ENCODE measurements around the gene GCH1.

The GCH1 gene

DNA sequence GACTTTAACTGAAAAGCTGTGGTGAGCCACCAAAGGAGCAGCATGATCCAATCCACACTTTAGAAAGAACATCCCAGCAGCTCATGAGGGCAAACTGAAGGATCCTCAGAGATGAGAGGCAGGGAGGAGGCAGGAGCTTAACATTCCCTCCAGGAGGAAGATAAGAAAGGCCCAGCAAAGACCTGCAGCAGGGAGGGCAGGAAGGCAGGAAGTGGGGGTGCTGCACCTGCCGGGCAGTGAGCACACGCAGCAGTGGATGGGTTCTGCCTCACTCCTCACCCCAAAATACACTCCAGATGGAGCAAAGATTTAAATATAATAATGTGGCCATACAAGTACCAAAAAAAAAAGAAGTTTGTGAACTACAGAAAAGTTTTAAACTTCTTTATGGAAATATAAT, 48.4 kb downstream of the GCH1 start:
- TF ChIP-seq, protein P1, sequence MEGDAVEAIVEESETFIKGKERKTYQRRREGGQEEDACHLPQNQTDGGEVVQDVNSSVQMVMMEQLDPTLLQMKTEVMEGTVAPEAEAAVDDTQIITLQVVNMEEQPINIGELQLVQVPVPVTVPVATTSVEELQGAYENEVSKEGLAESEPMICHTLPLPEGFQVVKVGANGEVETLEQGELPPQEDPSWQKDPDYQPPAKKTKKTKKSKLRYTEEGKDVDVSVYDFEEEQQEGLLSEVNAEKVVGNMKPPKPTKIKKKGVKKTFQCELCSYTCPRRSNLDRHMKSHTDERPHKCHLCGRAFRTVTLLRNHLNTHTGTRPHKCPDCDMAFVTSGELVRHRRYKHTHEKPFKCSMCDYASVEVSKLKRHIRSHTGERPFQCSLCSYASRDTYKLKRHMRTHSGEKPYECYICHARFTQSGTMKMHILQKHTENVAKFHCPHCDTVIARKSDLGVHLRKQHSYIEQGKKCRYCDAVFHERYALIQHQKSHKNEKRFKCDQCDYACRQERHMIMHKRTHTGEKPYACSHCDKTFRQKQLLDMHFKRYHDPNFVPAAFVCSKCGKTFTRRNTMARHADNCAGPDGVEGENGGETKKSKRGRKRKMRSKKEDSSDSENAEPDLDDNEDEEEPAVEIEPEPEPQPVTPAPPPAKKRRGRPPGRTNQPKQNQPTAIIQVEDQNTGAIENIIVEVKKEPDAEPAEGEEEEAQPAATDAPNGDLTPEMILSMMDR (IDR thresholded peaks at IDR 0.05; ENCODE audit: poor library complexity, severe bottlenecking), result no peak
- no peaks in the 10 kb centered on the region for H3K4me1 ChIP-seq (ENCODE audit: insufficient read depth, poor library complexity, severe bottlenecking)
- H3K27ac ChIP-seq (ENCODE audit: poor library complexity, severe bottlenecking), result no peak overlapping the region

DNA sequence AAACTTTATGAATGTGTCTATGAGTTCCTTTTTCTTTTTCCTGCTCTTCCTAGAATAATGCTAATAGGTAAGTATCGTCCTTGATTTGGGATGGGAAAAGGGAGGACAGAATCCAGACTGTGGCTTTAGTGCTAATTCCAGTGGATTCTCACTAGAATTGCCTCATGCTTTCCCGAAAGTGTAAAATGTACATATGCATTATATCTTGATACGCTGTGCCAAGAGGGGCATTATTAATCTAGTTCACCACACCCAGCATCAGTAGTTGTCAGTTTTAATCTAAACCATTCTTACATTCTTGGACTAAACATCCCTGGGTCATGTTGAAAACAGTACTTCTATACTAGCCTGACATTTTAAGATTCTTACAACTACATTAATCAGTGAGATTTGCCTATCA, 49.3 kb downstream of the GCH1 start:
- no peaks in the 10 kb centered on the region for H3K9me3 ChIP-seq (ENCODE audit: severe bottlenecking)

More for the DNA sequence above, 48.4 kb downstream of the GCH1 start:
- Histone ChIP-seq H3K27me3 (ENCODE audit: insufficient read depth, poor library complexity, severe bottlenecking) (no peaks in the 10 kb centered on the region), H3K9me3 (ENCODE audit: severe bottlenecking) (no peaks in the 10 kb centered on the region), H3K36me3 (ENCODE audit: low read depth) (no peaks in the 10 kb centered on the region), H3K4me3 (ENCODE audit: severe bottlenecking) (no peak overlapping the region)
- DNase-seq (ENCODE audit: low spot score) (no peak), ATAC-seq (ENCODE audit: low read depth) (no peak)

DNA sequence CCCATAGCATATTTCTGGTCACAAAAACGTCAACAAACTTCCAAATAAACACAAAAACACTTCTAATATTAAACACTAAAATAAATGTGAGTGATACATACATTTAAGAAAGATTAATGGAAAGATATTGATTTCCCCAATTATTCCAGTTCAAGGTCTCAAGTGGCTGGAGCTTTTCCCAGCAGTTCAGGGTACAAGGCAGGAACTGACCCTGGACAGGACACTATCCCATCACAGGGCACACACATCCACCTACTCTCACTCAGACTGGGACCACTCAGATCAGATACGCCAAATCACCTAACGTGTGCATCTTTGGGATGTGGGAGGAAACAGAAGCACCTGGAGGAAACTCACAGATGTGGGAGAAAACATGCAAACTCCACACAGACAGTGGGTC, 50.4 kb downstream of the GCH1 start:
- Histone ChIP-seq H3K9me3 (ENCODE audit: severe bottlenecking) (no peaks in the 10 kb centered on the region), H3K4me3 (ENCODE audit: severe bottlenecking) (no peak overlapping the region), H3K36me3 (ENCODE audit: low read depth) (no peaks in the 10 kb centered on the region), H3K27me3 (ENCODE audit: insufficient read depth, poor library complexity, severe bottlenecking) (no peaks in the 10 kb centered on the region), H3K27ac (ENCODE audit: poor library complexity, severe bottlenecking) (no peak overlapping the region), H3K4me1 (ENCODE audit: insufficient read depth, poor library complexity, severe bottlenecking) (no peaks in the 10 kb centered on the region)
- no peak for DNase-seq (ENCODE audit: low spot score)
- TF ChIP-seq, protein P1 (IDR thresholded peaks at IDR 0.05; ENCODE audit: poor library complexity, severe bottlenecking), result no peak
- no peak for ATAC-seq (ENCODE audit: low read depth)

More for the DNA sequence above, 49.3 kb downstream of the GCH1 start:
- Histone ChIP-seq H3K4me3 (ENCODE audit: severe bottlenecking) (no peak overlapping the region), H3K27ac (ENCODE audit: poor library complexity, severe bottlenecking) (no peak overlapping the region), H3K36me3 (ENCODE audit: low read depth) (no peaks in the 10 kb centered on the region), H3K27me3 (ENCODE audit: insufficient read depth, poor library complexity, severe bottlenecking) (no peaks in the 10 kb centered on the region), H3K4me1 (ENCODE audit: insufficient read depth, poor library complexity, severe bottlenecking) (no peaks in the 10 kb centered on the region)
- TF ChIP-seq, protein P1 (IDR thresholded peaks at IDR 0.05; ENCODE audit: poor library complexity, severe bottlenecking), result no peak
- ATAC-seq (ENCODE audit: low read depth), result no peak
- no peak for DNase-seq (ENCODE audit: low spot score)

DNA sequence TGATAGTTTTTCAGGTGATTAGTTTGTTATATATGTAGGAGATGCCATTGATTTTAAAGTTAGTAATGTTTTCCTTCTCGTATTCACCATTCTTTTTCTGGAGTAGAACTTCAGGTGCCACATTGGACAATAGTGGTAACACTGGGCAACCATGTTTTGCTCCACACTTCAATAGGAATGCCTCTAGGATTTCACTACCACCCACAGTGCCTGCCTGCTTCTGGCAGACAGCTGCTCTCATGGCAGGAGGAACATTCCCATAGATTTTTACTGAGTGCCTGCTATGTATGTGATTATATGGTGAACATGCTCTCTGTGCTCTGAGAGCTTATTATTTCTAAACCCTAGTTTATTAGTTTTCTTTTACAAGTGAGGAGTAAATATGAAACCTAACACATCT, 53.7 kb downstream of the GCH1 start:
- Histone ChIP-seq H3K27me3 (ENCODE audit: insufficient read depth, poor library complexity, severe bottlenecking) (no peaks in the 10 kb centered on the region), H3K27ac (ENCODE audit: poor library complexity, severe bottlenecking) (no peak overlapping the region), H3K36me3 (ENCODE audit: low read depth) (no peaks in the 10 kb centered on the region), H3K4me3 (ENCODE audit: severe bottlenecking) (no peak overlapping the region), H3K9me3 (ENCODE audit: severe bottlenecking) (no peaks in the 10 kb centered on the region), H3K4me1 (ENCODE audit: insufficient read depth, poor library complexity, severe bottlenecking) (no peaks in the 10 kb centered on the region)
- DNase-seq (ENCODE audit: low spot score) (no peak), ATAC-seq (ENCODE audit: low read depth) (no peak)
- TF ChIP-seq, protein P1 (IDR thresholded peaks at IDR 0.05; ENCODE audit: poor library complexity, severe bottlenecking), result no peak

DNA sequence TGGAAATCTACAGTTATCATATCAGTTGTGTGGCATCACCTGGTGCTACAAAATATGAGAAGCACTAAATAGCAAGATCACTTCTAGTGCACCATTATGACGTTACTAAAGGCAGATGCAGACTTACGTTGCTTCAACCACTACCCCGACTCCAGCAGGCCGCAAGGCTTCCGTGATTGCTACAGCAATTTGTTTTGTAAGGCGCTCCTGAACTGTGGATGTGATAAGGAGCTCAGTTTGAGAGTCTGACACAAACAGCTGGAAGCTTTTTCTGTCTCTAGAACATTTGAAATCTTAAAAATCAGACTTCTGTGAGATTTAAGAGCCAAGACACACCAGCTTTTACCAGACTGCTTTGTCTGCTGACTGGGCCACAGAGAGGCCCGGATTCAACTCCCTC, 57.0 kb downstream of the GCH1 start:
- DNase-seq (ENCODE audit: low spot score) (no peak), ATAC-seq (ENCODE audit: low read depth) (no peak)
- no peaks in the 10 kb centered on the region for H3K9me3 ChIP-seq (ENCODE audit: severe bottlenecking)
- no peak overlapping the region for H3K27ac ChIP-seq (ENCODE audit: poor library complexity, severe bottlenecking)
- H3K36me3 ChIP-seq (ENCODE audit: low read depth), result no peaks in the 10 kb centered on the region
- H3K4me1 ChIP-seq (ENCODE audit: insufficient read depth, poor library complexity, severe bottlenecking), result no peaks in the 10 kb centered on the region
- no peaks in the 10 kb centered on the region for H3K27me3 ChIP-seq (ENCODE audit: insufficient read depth, poor library complexity, severe bottlenecking)
- no peak overlapping the region for H3K4me3 ChIP-seq (ENCODE audit: severe bottlenecking)
- TF ChIP-seq, protein P1 (IDR thresholded peaks at IDR 0.05; ENCODE audit: poor library complexity, severe bottlenecking), result no peak
